HFF-Myc (cell line): ENCODE data around the gene KIAA1671.

Source experiments
- DNase-seq: peaks from one replicate; pipeline ENCODE4 v3.0.0-alpha.2; 2011; ENCODE audit warnings: low read depth; ENCODE audit errors: extremely low read depth
- H3K4me3 ChIP-seq: replicated peaks from 2 replicates; pipeline ENCODE4 v1.5.1; 2011; ENCODE audit warnings: low read depth, mild to moderate bottlenecking, control low read depth, low read length
- CTCF ChIP-seq: IDR thresholded peaks from 2 replicates; pipeline ENCODE4 v1.5.1; 2012; ENCODE audit warnings: mild to moderate bottlenecking, low read depth, low read length, control low read depth; ENCODE audit errors: missing control alignments

Gene KIAA1671

GRCh38 chr22:25025491-25026400 lies 73.2 kb downstream of the KIAA1671 start:
- no peak overlapping the region for H3K4me3 ChIP-seq
- DNase-seq: no peak
- TF ChIP-seq CTCF: no peak

GRCh38 chr22:25027043-25027906 lies 74.8 kb downstream of the KIAA1671 start:
- no peak for DNase-seq
- no peak for TF ChIP-seq CTCF
- no peak overlapping the region for H3K4me3 ChIP-seq

DNA sequence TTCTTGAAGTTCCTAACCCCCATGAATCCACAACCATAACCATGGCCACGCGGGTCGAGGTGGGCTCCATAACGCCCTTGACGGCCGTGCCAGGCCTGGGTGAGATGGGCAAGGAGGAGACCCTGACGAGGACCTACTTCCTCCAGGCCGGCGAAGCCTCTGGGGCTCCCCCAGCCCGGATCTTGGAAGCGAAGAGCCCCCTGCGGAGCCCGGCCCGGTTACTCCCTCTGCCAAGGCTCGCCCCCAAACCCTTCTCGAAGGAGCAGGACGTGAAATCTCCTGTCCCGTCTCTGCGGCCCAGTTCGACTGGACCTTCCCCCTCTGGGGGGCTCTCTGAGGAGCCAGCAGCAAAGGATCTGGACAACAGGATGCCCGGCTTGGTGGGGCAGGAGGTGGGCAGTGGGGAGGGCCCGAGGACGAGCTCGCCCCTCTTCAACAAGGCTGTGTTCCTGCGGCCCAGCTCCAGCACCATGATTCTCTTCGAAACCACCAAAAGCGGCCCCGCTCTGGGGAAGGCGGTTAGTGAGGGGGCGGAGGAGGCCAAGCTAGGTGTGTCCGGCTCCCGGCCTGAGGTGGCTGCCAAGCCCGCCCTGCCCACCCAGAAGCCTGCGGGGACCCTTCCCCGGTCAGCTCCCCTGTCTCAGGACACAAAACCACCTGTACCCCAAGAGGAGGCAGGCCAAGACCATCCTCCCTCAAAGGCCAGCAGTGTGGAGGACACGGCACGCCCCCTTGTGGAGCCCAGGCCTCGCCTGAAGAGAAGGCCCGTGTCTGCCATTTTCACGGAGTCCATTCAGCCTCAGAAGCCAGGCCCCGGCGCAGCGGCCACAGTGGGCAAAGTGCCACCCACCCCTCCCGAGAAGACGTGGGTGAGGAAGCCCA lies 75.7 kb downstream of the KIAA1671 start:
- TF ChIP-seq CTCF: peak; percentile 17
- DNase-seq: no peak
- no peak overlapping the region for H3K4me3 ChIP-seq

DNA sequence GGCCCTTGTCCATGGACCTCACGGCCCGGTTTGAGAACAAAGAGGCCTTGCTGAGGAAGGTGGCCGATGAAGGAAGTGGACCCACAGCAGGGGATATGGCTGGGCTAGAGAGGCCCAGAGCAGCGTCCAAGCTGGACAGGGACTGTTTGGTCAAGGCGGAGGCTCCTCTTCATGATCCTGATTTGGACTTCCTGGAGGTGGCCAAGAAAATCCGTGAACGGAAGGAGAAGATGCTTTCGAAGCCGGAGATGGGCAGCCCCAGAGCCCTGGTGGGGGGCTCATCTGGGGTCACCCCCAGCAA lies 76.3 kb downstream of the KIAA1671 start:
- no peak for TF ChIP-seq CTCF
- DNase-seq: no peak
- no peak overlapping the region for H3K4me3 ChIP-seq

GRCh38 chr22:25029181-25029580 lies 76.7 kb downstream of the KIAA1671 start:
- no peak for TF ChIP-seq CTCF
- DNase-seq: no peak
- H3K4me3 ChIP-seq: no peak overlapping the region

GRCh38 chr22:25030636-25031035 lies 78.1 kb downstream of the KIAA1671 start:
- no peak overlapping the region for H3K4me3 ChIP-seq
- no peak for TF ChIP-seq CTCF
- DNase-seq: no peak
